Measurements from ENCODE around the gene BCL2L2. TPM values are rescaled to one million over a fixed set of nuclear protein-coding genes. Genes with fewer than 3 reads are reported as not detected.

The BCL2L2 gene
- total RNA-seq, 1 experiment from 2014 or later = 41.2 TPM

- DNase-seq (ENCODE audit: unreplicated experiment) = peak; percentile 100
- BruUV-seq (replicated peaks) = TSS peak; percentile 89
- Mint-ChIP-seq H3K27me3 (ENCODE audit: insufficient read depth, unreplicated experiment) (no peaks in the 10 kb centered on the region), H3K4me1 (ENCODE audit: insufficient read depth, unreplicated experiment) (peaks cover 11% of the 10 kb centered on the region), H3K27ac (ENCODE audit: low read depth, unreplicated experiment) (peak within 1 kb of the TSS; percentile 97), H3K4me3 (ENCODE audit: unreplicated experiment) (peak within 1 kb of the TSS; percentile 84), H3K36me3 (ENCODE audit: insufficient read depth, unreplicated experiment) (peaks cover 78% of the 10 kb centered on the region), H3K9me3 (ENCODE audit: unreplicated experiment) (no peaks in the 10 kb centered on the region)
- POLR2A ChIA-PET = interaction anchor here (0.6 to 9.0 kb wide), 29 partner anchors 14 to 875 kb away, joined by 3 to 339 read pairs (median 4); partner anchors contain the start of genes ACIN1, BCL2L2, C14orf119 and DCAF11
- intact Hi-C loops (cut with micrococcal nuclease) = loop anchor here (1.0 to 2.0 kb wide), 2 partner anchors 14 to 20 kb away; partner anchors contain the start of gene BCL2L2
- CTCF ChIA-PET = interaction anchor here (0.6 to 5.7 kb wide), 16 partner anchors 8 to 976 kb away, joined by 3 to 49 read pairs (median 4); partner anchors contain the start of genes BCL2L2 and PPP1R3E
- TF ChIP-seq CTCF (IDR thresholded peaks at IDR 0.05; ENCODE audit: unreplicated experiment) = no peak
Measured at GRCh38 chr14:23320584-23321571, 14.2 kb downstream of the BCL2L2 start, which contains the start of gene PABPN1. TSS of gene PABPN1 (plus strand) at chr14:23321457. CDS start at chr14:23321470, 13 bp downstream.

DNA sequence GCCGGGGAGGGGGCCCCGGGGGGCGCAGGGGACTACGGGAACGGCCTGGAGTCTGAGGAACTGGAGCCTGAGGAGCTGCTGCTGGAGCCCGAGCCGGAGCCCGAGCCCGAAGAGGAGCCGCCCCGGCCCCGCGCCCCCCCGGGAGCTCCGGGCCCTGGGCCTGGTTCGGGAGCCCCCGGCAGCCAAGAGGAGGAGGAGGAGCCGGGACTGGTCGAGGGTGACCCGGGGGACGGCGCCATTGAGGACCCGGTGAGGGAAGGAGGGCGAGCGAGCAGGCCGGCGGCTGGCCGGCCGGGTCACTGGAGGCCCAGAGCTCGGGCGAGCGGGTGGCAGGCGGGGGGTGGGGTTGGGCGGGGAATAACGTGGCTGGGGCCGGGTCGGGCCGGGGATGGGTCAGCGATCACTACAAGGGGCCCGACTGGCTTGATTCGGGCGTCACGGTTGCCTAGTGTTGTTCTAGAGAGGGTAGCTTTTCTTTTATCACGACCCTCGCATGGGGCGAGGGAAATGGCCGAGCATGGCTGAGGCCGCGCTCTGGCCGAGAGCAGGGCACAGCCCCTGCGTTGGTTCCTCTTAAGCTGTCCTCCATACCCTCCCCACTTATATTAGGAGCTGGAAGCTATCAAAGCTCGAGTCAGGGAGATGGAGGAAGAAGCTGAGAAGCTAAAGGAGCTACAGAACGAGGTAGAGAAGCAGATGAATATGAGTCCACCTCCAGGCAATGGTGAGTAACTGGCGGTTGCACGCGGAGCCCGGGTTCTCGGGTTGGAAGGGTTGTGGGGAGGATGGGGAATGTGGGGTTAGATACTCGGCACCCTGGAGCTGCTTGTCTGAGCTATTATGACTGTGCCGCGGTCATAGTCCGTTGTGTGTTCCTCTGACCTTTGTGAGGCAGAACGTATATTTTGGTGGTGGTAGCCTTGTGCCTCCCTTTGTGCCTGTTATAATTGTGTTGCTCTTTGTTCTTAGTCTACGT lies 15.2 kb downstream of the BCL2L2 start:
- Mint-ChIP-seq H3K27ac (ENCODE audit: low read depth, unreplicated experiment) (peak overlapping the region; percentile 97), H3K9me3 (ENCODE audit: unreplicated experiment) (no peaks in the 10 kb centered on the region), H3K4me1 (ENCODE audit: insufficient read depth, unreplicated experiment) (peaks cover 11% of the 10 kb centered on the region), H3K4me3 (ENCODE audit: unreplicated experiment) (peak overlapping the region; percentile 84), H3K27me3 (ENCODE audit: insufficient read depth, unreplicated experiment) (no peaks in the 10 kb centered on the region), H3K36me3 (ENCODE audit: insufficient read depth, unreplicated experiment) (peaks cover 79% of the 10 kb centered on the region)
- intact Hi-C loops (cut with micrococcal nuclease) = loop anchor here (1.0 to 2.0 kb wide), 2 partner anchors 15 to 21 kb away; partner anchors contain the start of gene BCL2L2
- BruUV-seq (replicated peaks) = no TSS peak
- peak; percentile 56 for DNase-seq (ENCODE audit: unreplicated experiment)
- ChIA-PET POLR2A (interaction anchor here (0.6 to 9.0 kb wide), 34 partner anchors 11 to 874 kb away, joined by 3 to 339 read pairs (median 4); partner anchors contain the start of genes ACIN1, BCL2L2, C14orf119 and DCAF11), CTCF (interaction anchor here (0.6 to 5.7 kb wide), 16 partner anchors 11 to 975 kb away, joined by 3 to 49 read pairs (median 4); partner anchors contain the start of genes BCL2L2 and PPP1R3E)
- no peak for TF ChIP-seq CTCF (IDR thresholded peaks at IDR 0.05; ENCODE audit: unreplicated experiment)

DNA sequence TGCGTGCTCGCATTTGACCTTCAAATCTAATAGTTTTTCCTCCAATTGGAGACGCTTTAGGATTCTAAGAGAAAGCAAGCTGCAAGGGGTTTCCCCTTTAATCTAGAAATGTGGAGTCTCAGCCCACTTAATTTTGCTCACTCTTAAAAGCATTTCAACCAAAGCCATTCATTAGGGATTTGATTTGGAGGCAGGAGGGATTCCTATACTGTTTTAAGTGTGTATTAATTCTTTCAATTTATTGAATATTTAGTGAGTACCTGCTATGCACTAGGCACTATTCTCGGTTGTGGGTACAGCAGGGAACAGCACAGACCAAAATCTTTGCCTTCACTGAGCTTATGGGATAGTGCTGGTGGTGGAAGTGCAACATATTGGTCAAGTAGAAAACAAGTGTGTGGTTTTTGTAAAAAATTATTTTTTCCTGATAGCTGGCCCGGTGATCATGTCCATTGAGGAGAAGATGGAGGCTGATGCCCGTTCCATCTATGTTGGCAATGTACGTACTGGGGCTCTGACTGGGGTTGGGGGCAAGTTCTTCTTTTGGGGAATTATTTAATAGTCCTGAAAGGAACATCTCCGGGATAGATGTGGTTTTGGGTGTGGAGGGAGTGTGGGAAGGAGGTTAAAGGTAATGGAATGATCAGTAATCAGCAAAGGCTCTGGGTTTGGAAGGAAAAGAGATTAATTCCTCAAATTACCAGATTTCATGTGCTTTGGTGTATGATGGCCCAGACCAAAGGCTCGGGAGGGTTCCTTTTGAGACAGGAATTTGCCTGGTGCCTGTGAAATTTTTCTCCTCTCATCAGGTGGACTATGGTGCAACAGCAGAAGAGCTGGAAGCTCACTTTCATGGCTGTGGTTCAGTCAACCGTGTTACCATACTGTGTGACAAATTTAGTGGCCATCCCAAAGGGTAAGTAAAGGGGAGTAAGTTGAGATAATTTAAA lies 16.2 kb downstream of the BCL2L2 start:
- peak overlapping the region; percentile 97 for H3K27ac Mint-ChIP-seq (ENCODE audit: low read depth, unreplicated experiment)
- TSS peak; percentile 23 for BruUV-seq (replicated peaks)
- intact Hi-C loops (cut with micrococcal nuclease) = no loop called here
- no peak for TF ChIP-seq CTCF (IDR thresholded peaks at IDR 0.05; ENCODE audit: unreplicated experiment)
- no peaks in the 10 kb centered on the region for H3K9me3 Mint-ChIP-seq (ENCODE audit: unreplicated experiment)
- H3K27me3 Mint-ChIP-seq (ENCODE audit: insufficient read depth, unreplicated experiment) = no peaks in the 10 kb centered on the region
- H3K4me3 Mint-ChIP-seq (ENCODE audit: unreplicated experiment) = peak overlapping the region; percentile 84
- POLR2A ChIA-PET = interaction anchor here (0.7 to 9.0 kb wide), 12 partner anchors 10 to 792 kb away, joined by 3 to 339 read pairs (median 6); partner anchors contain the start of genes BCL2L2, DCAF11, HOMEZ and NGDN
- peaks cover 85% of the 10 kb centered on the region for H3K36me3 Mint-ChIP-seq (ENCODE audit: insufficient read depth, unreplicated experiment)
- peaks cover 11% of the 10 kb centered on the region for H3K4me1 Mint-ChIP-seq (ENCODE audit: insufficient read depth, unreplicated experiment)
- CTCF ChIA-PET = interaction anchor here (0.6 to 5.7 kb wide), 10 partner anchors 15 to 330 kb away, joined by 3 to 49 read pairs (median 3); partner anchors contain the start of genes BCL2L2 and PPP1R3E
- DNase-seq (ENCODE audit: unreplicated experiment) = no peak

All from MCF 10A (cell line).